Measurements from ENCODE around the gene PHLPP1. TPM values are rescaled to one million over a fixed set of nuclear protein-coding genes. Genes with fewer than 3 reads are reported as not detected.
A peak's percentile ranks its signal among the peaks of the same experiment; 100 is the strongest.
"Not testable (repeated sequence)": the region's sequence is repeated elsewhere in the genome, so short reads cannot be mapped to it uniquely, and the experiment has no call there.

PHLPP1 gene
- total RNA-seq, 1 experiment from 2014 or later, result 7.9 TPM

DNA sequence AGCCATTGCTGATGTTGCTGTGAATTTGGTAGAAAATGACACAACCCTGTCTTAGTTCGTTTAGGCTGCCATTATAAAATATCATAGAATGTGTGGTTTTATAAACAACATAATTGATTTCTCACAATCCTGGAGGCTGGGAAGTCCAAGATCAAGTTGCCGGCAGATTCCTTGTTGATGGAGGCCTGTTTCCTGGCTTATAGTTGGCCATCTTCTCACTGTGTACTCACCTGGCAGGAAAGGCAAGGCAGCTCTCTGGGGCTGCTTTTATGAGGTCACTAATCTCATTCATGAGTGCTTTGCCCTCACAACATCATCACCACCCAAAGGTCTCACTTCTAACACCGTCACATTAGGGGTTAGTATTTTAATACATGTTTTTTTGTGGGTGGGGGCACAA lies 58.4 kb downstream of the PHLPP1 start:
- DNase-seq (ENCODE audit: low spot score), result no peak

DNA sequence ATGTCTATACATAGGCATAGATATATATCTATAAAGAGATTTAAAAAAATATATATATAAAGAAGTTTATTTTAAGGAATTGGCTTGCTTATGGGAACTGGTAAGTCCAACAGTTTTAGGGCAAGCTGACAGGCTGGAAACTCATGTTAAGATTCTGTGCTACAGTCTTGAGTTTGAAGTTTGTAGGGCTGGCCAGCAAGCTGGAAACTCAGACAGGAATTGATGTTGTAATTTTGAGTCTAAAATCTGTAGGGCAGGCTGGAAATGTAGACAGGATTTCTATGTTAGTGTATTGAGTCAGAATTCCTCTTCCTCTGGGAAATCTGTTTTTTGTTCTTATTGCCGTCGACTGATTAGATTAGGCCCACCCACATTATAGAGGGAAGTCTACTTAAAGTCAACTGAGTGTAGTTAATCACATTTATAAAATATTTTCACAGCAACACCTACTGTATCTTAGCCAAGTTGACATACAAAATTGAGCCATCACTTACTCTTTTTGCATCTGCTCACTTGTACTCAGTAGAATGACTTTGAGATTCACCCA lies 60.8 kb downstream of the PHLPP1 start:
- DNase-seq (ENCODE audit: low spot score), result no peak

DNA sequence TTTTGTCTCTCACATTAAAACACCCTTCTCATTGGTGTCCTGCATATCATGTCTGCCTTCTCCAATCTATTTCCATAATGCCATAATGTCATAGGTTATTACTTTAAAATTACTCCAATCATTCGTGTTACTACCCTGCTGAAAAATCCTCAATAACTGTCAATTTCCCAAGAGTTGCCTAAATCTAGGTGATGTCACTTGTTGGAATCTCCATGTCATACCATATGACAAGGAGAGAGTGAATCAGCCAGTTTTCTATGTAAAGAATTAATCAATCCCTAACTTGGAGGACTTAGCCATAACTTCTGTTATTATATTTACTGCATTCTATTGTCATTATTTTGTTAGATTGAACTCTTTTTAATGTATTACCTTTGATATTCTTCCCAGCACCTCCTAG lies 62.5 kb downstream of the PHLPP1 start:
- no peak for DNase-seq (ENCODE audit: low spot score)

DNA sequence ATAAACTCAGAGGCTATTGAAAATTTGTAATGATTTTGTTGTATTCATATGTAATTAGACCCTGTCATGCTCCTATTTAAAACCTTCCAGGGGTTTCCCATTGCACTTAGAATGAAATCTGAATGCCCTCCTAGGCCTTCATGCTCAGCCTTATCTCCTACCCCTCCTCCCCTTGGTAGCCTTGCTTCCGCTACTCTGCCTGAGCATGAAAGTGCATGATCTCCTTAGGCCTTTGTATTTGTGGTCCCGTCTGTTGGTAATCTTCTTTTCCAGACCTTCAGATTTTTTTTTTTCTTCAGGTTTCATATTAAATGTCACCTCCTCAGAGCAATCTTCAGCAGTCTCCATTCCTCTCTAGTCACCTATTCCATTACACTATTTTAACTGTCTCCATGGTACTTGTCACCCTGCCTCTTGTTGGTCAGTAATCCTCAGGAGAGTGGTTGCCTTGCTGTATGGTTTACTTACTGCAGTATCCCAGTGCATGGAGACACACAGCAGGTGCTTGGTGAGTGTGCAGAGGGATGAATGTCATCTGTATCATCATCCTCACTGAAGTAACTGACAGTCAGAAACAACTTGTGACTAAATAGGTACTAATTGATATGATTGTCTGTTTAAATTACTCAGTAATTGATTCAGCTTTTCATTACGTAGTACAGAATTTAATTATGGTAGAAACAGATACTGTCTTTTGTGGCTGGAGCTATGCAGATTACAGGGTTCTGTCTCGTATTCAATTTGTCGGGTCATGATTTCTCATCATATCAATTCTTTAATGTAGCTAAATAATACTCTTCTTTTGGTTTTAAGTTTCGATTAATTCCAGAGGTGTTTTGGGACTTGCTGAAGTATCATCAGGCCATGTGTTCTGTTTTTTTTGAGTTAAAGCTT lies 63.9 kb downstream of the PHLPP1 start:
- no peak for DNase-seq (ENCODE audit: low spot score)

DNA sequence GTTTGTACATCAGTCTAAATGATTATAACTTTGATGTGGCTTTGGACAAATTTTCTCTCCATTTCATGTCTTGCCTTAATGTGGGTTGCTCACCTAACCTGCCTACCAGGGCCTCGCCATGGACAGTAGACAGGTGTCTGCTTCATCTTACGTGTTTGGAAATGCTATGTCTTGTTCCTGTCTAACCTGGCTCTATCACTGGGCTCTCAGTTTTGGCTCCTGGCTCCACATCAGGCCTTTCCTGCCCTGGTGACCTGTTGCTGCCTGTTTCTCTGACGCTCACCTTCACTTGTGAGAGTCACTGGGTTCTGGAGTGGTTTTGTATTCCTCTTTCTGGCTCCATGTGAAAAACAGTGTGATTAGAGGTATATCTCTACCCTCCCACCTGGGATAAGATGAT lies 65.9 kb downstream of the PHLPP1 start:
- no peak for DNase-seq (ENCODE audit: low spot score)

DNA sequence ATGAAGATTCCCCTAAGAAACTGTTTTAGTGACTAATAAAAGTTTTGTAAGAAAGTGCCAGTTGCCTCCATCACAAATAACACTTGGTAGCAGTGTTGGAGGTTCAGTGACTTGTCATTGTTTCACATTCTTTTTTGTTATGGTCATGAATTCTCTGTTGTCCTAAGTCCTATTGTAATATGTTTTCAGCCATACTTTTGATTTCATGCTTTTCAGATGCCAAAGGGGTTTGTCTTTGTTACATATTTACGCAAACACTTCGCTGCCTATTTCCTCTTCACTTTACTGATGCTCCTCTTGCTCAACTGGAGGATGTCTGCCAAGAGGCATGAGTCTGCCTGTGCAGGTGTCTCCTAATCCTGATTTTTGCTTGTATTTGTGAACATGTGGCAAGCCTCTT lies 66.6 kb downstream of the PHLPP1 start:
- peak; percentile 48 for DNase-seq (ENCODE audit: low spot score)

DNA sequence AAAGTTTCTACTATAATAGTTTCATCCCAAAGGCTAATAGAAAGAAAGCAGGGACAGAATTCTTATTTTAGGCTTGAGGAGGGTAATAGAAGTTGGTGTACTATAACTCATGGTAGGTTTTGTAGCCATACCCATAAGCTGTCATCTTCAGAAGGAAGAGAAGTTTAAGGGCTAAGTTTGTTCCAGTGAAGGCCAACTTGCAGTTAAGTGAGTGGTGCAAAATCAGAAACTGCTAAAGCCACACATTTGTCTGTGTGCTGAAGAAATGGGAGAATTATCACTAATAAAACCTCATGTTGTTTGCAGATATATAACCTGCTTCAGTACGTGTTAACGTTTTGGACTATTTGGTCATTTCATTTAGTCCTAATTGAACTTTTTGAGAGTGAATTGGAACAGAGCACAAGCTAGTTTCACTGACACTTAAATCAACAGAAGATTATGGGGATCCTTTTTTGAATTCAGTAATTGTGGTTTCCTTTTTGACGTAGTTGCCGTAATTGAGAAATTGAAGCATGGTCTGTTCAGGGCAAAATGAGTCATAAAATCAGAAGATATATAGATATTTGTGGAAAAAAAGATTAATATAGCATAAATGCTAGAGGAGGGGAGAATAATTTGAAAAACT lies 69.1 kb downstream of the PHLPP1 start:
- no peak for DNase-seq (ENCODE audit: low spot score)

DNA sequence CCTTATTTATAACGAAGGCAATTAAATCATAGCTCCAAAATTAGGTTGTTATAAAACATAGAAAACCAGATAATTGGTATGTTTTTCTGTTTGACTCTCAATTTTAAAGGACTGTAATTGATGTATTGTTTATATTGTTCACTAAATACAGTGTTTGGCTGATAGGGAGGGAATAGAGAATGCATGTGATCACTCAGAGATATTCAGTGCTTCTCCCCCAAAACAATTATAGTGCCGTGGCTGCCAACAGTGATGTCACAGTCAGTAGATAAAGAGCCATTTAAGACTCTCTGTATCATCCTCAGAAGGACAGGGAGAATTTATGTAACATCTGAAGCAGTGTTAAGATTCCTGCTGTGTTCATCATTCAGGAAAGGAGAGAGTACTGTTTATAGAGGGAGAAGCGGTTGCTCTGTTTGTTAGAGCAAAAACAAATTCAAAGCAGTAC lies 69.6 kb downstream of the PHLPP1 start:
- peak; percentile 40 for DNase-seq (ENCODE audit: low spot score)

DNA sequence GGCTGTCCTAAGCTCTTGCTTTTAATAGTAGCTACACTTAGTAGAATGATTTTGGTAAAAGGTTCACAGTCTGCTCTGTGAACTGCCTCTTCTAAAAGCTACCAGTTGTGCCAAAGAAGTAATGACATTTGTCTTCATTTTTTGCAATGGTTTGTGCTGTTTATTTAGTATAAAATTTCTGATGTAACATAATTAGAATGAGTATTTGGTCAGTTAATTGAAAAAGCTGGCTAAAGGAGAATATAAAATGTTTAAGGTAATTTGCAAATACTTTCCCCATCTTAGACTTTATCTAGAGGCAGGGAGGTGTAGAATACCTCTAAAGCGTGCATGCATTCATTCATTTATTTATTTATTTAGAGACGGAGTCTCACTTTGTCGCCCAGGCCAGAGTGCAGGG lies 71.3 kb downstream of the PHLPP1 start:
- no peak for DNase-seq (ENCODE audit: low spot score)

DNA sequence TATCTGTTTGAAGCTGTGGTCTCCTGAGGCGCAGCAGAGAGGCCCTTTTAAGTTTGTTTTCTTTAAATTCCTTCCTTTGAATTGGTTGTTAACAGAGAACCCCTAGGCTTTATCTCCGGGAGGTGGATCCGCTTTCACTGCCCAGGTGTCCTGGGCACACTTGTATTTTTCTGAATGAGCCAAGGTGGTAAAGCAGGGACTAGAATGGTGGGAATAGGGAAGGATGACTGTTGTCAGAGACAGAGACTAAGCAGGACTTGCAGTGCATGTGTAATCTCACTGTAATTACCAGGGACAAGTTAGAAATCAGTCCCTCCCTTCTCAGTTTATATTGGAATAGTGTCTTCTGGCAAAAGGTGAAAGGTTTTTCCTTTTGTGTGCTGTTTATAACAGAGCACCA lies 72.8 kb downstream of the PHLPP1 start:
- no peak for DNase-seq (ENCODE audit: low spot score)

DNA sequence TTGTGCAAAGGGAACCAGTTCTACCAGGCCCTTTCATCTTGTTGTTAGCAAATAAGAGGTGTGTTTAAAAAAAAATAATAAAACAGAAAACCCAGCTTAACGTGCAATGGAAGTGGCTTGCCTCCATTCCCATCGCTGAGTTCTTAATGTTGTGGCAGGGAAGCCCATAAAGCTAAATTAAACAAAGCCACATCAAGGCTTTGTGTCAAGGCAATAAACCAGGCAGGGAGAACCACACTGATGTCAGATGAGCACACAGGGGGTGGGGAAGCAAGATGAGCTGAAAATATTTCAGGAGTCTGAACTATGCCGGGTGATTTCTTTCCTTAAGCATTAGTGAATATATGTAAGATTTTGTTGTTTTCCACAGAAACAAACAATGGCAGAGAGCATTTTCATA lies 73.5 kb downstream of the PHLPP1 start:
- DNase-seq (ENCODE audit: low spot score), result peak; percentile 1

DNA sequence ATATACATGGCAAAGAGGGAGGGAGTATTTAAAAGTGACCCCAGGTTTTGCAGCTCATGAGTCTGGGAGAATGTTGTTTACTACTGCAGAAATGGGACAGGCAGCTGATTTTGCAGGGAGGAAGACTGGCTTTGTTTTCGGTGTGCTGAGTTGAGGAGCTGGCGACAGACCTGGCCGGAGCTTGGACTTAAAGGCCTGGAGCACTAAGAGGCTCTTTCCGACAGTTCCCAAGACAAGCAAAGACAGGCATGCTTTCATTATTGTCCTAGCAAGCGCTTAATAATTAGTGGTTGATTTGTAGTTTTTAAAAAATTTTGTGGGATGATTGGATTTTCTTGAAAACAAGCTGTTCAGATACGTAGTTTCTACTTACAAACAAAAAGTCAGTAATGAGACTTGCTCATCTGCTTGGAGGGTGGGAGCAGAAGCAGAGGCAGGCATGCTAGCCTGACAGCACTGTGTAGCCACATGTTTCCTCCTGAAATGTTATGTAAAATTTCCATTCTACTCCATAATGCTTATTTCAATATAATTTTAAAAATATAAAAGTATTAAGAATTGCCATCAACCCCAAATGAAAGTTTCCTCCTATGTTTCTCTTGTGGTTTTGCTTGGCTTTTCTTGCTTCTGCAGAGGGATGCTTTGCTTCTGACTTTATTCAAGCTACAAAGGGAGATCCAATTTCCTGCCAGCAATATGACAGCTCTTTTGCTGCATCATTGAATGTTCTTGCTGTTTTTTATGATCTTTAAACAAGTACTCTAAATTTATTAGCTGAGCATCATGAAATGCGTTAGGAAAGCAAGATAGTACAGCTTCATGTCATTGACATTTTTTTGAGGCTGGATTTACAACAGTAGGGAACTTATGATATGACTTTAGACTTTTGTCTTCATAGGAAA lies 75.8 kb downstream of the PHLPP1 start:
- DNase-seq (ENCODE audit: low spot score), result no peak

DNA sequence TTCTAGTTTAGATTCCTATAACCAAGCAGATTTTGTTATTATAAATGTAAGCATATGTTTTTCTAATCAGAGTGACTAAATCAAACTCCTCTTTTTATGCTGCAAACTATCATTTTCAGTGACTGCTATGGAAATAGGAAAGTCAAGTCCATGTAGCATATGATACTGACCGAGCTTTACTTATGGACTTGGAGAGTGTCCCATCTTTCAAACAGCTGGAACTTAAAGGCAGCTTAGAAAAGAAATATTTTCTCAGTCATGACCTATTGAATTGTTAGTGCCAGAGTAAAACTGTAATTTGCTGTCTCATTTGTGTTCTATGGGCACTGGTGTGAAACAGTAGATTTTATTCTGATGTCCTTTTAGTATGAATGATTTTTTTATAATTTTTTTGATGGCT lies 76.7 kb downstream of the PHLPP1 start:
- DNase-seq (ENCODE audit: low spot score), result no peak

DNA sequence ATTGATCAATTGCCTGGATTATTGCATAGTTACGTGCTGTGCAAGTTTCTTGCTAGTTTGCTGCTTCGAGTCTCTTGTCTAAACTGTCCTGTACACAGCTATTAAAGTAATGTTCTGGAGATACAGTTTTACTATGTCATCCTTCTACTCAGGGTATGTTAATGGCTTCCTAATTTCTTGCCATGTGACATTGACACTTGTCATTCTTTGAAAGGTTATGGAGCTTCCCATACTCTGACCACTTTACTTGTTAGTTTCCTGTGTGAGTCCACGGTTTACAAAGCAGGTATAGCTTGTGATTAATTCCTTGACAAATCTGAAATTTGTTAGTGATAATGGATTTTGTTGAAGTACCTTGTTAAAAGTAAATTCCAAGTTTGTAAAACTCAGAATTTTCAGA lies 80.5 kb downstream of the PHLPP1 start:
- no peak for DNase-seq (ENCODE audit: low spot score)

DNA sequence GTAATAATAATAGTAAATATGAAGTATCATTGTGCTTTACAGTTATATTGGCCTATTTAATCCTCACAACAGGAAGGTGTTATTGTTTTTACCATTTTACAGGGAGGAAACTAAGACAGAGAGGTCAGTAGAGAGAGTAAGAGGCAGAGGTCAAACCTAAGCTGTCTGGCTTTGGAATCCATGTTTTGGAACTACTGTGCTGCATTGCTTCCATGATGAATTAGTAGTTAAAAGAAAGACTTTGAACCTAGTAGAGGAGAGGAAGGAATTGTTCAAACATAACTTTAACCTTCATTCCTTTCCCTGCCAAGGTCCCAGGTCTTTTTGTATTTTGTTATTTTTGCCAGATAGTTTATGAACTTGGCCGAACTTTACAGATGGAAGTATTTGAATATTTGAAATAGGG lies 80.9 kb downstream of the PHLPP1 start:
- DNase-seq (ENCODE audit: low spot score), result no peak

DNA sequence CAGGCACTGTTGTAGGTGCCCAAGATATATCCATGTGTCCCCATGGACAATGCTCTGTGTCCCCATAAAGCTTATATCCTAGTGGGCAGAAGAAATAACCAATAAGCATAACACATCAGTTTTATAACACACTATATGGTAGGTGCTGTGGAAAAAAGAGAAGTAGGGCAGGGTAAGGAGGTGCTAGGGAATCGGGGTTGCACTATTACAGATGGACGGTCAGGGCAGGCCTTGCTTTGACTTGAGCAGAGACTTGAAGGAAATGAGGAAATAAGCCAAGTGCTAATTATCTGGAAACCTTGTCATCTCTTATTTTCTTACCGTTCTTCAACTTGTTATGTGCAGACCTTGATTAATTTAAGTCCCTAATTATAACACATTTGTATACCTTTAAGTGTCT lies 82.0 kb downstream of the PHLPP1 start:
- no peak for DNase-seq (ENCODE audit: low spot score)

DNA sequence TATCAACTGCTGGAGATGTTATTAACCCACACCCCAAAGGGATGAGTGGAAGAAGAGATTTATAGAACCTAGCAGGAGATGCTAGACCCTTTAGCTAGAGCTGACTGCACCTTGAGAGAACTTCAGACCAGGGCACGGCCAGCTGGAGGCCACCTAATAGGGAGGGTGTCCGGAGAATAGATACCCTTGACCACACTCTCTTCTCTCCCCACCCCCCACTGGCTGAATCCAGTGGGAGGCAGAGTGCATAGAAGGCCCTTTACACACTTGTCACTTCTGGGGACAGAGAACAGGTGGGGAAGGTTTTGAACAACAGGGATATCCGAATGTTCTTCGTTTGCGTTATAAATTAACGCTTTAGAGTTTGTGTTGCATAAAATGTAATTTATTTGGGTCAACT lies 84.6 kb downstream of the PHLPP1 start:
- DNase-seq (ENCODE audit: low spot score), result no peak

DNA sequence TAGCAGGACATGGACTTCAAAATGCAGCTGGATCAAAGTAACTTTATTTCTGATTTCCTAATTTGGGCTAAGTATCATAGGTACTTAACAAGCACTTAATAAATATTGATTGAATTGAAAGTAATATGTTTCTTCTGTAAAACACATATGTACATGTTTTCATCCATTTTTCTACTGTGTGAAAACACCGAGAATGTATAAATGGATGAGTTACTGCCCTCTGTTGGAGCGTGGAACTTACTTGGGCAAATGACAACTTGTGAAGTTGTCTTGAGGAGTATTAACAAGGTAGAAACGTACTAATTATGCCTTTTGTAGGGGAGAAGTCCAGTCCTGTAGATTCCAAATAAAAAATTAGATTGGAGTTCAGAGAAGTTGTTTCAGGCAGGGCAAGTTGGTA lies 87.2 kb downstream of the PHLPP1 start:
- no peak for DNase-seq (ENCODE audit: low spot score)

DNA sequence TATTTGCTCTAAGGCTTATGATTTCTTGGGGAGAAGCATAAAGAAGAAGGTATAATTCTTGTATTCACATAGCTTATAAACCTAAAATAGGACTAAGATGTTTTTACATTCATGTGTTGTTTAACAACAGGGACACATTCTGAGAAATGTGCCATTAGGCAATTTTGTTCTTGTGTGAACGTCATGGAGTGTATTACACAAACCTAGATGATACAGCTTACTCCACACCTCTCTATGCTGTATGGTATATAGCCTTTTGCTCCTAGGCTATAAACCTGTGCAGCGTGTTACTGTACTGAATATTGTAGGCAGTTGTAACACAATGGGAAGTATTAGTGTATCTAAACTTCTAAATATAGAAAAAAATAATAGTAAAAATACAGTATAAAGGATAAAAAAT lies 92.1 kb downstream of the PHLPP1 start:
- no peak for DNase-seq (ENCODE audit: low spot score)

DNA sequence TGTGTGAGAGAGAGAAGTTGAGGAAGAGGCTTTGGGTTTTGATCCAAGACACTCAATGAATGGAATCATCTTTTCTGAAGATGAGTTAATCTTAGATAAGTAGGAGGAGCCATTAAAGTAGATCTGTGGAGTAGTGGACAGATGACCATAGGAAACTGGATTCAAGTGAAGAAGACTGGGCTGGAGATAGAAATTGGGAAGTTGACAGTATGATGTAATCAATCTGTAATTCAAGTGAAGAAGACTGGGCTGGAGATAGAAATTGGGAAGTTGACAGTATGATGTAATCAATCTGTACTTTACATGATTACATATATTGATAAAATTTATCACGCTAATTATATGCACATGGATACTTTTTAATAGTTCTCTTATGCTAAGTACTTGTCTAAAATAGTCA lies 92.8 kb downstream of the PHLPP1 start:
- DNase-seq (ENCODE audit: low spot score), result no peak

DNA sequence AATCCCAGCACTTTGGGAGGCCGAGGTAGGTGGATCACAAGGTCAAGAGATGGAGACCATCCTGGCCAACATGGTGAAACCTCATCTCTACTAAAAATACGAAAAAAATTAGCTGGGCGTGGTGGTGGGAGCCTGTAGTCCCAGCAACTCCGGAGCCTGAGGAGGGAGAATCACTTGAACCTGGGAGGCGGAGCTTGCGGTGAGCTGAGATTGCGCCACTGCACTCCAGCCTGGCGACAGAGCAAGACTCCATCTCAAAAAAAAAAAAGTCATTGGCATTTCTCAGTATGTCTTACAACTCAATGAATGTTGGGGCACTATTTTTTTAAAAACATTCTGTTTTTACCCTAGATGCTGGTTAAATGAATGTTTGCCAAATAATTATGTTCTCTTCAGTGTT lies 94.1 kb downstream of the PHLPP1 start:
- DNase-seq (ENCODE audit: low spot score), result not testable (repeated sequence)

DNA sequence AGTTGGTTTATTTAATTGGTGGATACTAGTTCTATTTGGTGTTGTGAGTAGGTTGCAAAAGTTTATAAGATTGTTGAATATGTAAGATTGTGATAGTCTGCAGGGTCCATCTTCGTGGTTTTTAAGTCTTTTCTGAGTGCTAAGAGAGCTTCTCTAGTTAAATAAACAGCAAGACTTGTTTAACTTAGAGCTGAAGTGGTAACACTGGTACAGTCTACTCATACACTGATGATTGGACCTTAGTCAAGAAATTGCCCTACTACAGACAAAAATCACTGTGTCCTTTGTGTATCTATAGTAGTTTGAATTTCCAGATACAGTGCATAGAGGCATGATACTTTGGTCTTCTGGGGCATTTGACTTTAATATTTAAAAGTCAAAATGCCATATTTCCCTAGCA lies 94.6 kb downstream of the PHLPP1 start:
- DNase-seq (ENCODE audit: low spot score), result no peak
